Gastroesophageal sphincter (tissue), 4 donors: Measurements from ENCODE around the gene ITPK1. TPM values are rescaled to one million over a fixed set of nuclear protein-coding genes. Genes with fewer than 3 reads are reported as not detected.

Source experiments
- total RNA-seq, 4 donors: library from RNA; depleted of rRNA; stranded (reverse); fragments of >200 nt; gene quantifications; one replicate each; pipeline ENCODE4 v1.1.0, GENCODE V29; 2016

Gene ITPK1
- total RNA-seq, 4 donors from 2014 or later = 68.8 to 201 (median 134) TPM

Other genes starting within 250 kb of the ITPK1 start
- gene CHGA, start 192.8 kb downstream of the ITPK1 start, total RNA-seq = 1 to 10 TPM in 3 of 4 donors, not detected in 1; 1.8 TPM
- 10 to 100 TPM; 70.1 to 80.6 (median 72.6) TPM for gene MOAP1, start 69.0 kb upstream of the ITPK1 start, total RNA-seq
- 10 to 100 TPM in 3 of 4 donors, 1 to 10 TPM in 1; 8.7 to 16.8 (median 12.9) TPM for gene LYSET, start 69.4 kb upstream of the ITPK1 start, total RNA-seq
- 10 to 100 TPM; 10.5 to 20.4 (median 14.7) TPM for gene GON7, start 91.1 kb upstream of the ITPK1 start, total RNA-seq
- 10 to 100 TPM; 22.6 to 37.4 (median 27.9) TPM for gene UBR7, start 91.3 kb upstream of the ITPK1 start, total RNA-seq
- gene BTBD7, start 217.1 kb upstream of the ITPK1 start, total RNA-seq = 10 to 100 TPM; 29.9 to 35.6 (median 33.0) TPM
- gene COX8C, start 231.3 kb upstream of the ITPK1 start, total RNA-seq = not detected